Stimulated activated CD8-positive, alpha-beta memory T cell treated with anti-CD3 and anti-CD28 coated beads, Interleukin-15, amount 100 ng/mL, for 4 hours (primary cell): ENCODE results near the gene GOLGA8M.
"Not testable (repeated sequence)": the region's sequence is repeated elsewhere in the genome, so short reads cannot be mapped to it uniquely, and the experiment has no call there.

Experiments
- DNase-seq, 2 donors: peaks; one replicate each; pipeline ENCODE4 v3.0.0-alpha.2; 2020; ENCODE audit warnings: low read depth in 2 of 2

GOLGA8M gene

GRCh38 chr15:28660750-28661149, 51.5 kb downstream of the GOLGA8M start:
- DNase-seq, result not testable (repeated sequence)

DNA sequence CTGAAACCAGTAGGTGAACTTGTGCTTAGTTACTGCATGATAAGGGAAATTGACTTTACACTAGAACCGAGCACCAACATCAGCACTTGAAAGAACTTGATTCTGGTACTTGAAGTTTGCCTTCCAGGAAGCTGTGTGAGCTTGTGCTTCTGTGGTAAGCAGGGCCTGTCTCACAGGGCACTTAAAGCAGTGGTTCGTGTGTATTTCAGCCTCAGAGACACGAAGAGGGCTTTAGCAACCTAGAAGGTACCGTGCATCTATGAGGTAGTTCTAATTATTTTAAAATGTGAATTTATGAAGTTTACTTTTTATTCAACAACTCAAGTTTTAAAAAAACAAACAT, 56.2 kb downstream of the GOLGA8M start:
- not testable (repeated sequence) for DNase-seq

DNA sequence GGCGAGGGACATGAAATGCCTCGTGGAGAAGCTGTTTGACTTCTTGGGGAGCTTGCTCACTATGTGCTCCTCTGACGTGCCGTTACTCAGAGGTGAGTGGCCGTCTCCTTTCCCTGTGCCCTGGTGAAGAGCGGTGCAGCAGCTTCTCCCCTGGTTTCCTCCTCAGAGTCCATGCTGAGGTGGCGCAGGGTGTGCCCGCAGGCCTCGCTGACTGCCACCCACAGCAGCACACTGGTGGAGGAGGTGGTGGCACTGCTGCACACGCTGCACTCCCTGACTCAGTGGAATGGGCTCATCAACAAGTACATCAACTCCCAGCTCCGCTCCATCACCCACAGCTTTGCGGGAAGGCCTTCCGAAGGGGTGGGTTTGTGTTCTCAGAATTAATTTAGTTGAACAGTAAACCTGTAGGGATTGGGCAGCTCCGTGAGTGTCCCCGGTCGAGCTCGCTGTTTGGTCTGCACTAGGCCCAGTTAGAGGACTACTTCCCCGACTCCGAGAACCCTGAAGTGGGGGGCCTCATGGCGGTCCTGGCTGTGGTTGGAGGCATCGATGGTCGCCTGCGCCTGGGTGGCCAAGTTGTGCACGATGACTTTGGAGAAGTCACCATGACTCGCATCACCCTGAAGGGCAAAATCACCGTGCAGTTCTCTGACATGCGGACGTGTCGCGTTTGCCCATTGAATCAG, 56.7 kb downstream of the GOLGA8M start:
- DNase-seq, result not testable (repeated sequence)

GRCh38 chr15:28654194-28654593, 58.0 kb downstream of the GOLGA8M start:
- DNase-seq, result not testable (repeated sequence)

GRCh38 chr15:28652538-28652937, 59.7 kb downstream of the GOLGA8M start:
- not testable (repeated sequence) for DNase-seq
